Fibroblast of lung (primary cell): ENCODE measurements around the gene RARS1. TPM values are rescaled to one million over a fixed set of nuclear protein-coding genes. Genes with fewer than 3 reads are reported as not detected.

Source experiments
- DNase-seq, 2 donors: peaks; one replicate each; pipeline versions ENCODE4 v3.0.0 to v3.0.0-alpha.2; 2010; ENCODE audit warnings: low read depth in 2 of 2
- H2AFZ ChIP-seq: 2 replicates; pipeline ENCODE4 v1.5.1; 2012; ENCODE audit warnings: low read length, control low read depth, inconsistent platforms
- H3K27ac ChIP-seq: 2 replicates; pipeline ENCODE4 v1.5.1; 2011; ENCODE audit warnings: low read length, control low read depth; ENCODE audit not compliant: insufficient read depth
- H3K27me3 ChIP-seq: 2 replicates; pipeline ENCODE4 v1.5.1; 2011; ENCODE audit warnings: mild to moderate bottlenecking, low read length; ENCODE audit not compliant: control insufficient read depth, insufficient read depth
- H3K36me3 ChIP-seq: 2 replicates; pipeline ENCODE4 v1.5.1; 2011; ENCODE audit warnings: low read length; ENCODE audit not compliant: control insufficient read depth, insufficient read depth
- H3K4me1 ChIP-seq: 2 replicates; pipeline ENCODE4 v1.5.1; 2011; ENCODE audit warnings: low read length; ENCODE audit not compliant: control insufficient read depth, insufficient read depth; ENCODE audit errors: extremely low read depth
- H3K4me2 ChIP-seq: 2 replicates; pipeline ENCODE4 v1.5.1; 2011; ENCODE audit warnings: low read length, control low read depth; ENCODE audit not compliant: insufficient read depth; ENCODE audit errors: extremely low read depth
- H3K4me3 ChIP-seq, 4 experiments: fragments of 200-600 bp in 1 of 4; sonication (generic) in 1 of 4; replicated peaks in 1 of 4; 2 replicates each; pipeline ENCODE4 v1.5.1; 2011 to 2016; ENCODE audit warnings: low read length in 4 of 4, low read depth in 3 of 4, mild to moderate bottlenecking in 3 of 4, control low read depth in 2 of 4, inconsistent platforms in 1 of 4, mixed read lengths in 1 of 4; ENCODE audit not compliant: insufficient read depth in 1 of 4; ENCODE audit errors: control extremely low read depth in 1 of 4
- H3K79me2 ChIP-seq: 2 replicates; pipeline ENCODE4 v1.5.1; 2012; ENCODE audit warnings: mild to moderate bottlenecking, low read length, inconsistent platforms; ENCODE audit not compliant: control insufficient read depth, insufficient read depth
- H3K9ac ChIP-seq: 2 replicates; pipeline ENCODE4 v1.5.1; 2011; ENCODE audit warnings: mild to moderate bottlenecking, low read length, control low read depth; ENCODE audit not compliant: insufficient read depth
- H3K9me3 ChIP-seq: 2 replicates; pipeline ENCODE4 v1.5.1; 2012; ENCODE audit warnings: low read depth, low read length; ENCODE audit not compliant: control insufficient read depth, insufficient read depth
- H4K20me1 ChIP-seq: 2 replicates; pipeline ENCODE4 v1.5.1; 2011; ENCODE audit warnings: low read length; ENCODE audit not compliant: control insufficient read depth, insufficient read depth; ENCODE audit errors: extremely low read depth
- EZH2 ChIP-seq: IDR thresholded peaks from 2 replicates; pipeline ENCODE4 v1.5.1; 2012; ENCODE audit warnings: low read length, control low read depth, mild to moderate bottlenecking; ENCODE audit errors: missing control alignments
- polyA plus RNA-seq, 2 donors: library from polyadenylated mRNA; depleted of rRNA in 1 of 2; stranded (reverse) in 1 of 2; unstranded in 1 of 2; fragments of >200 nt; gene quantifications; 2 replicates each; pipeline ENCODE4 v1.2.1, GENCODE V29; 2011 to 2012; ENCODE audit warnings: missing spikeins in 1 of 2
- total RNA-seq: library from RNA; depleted of rRNA; stranded (reverse); fragments of >200 nt; gene quantifications from 2 replicates; pipeline ENCODE4 v1.2.1, GENCODE V29; 2014
- TF ChIP-seq, protein P1 (sequence below), 2 donors: IDR thresholded peaks in 1 of 2; conservative IDR thresholded peaks in 1 of 2; 1 replicate in 1 of 2; 2 replicates in 1 of 2; pipeline ENCODE4 v1.5.1; 2011 to 2012; ENCODE audit warnings: low read length in 2 of 2, control low read depth in 1 of 2, inconsistent platforms in 1 of 2, low read depth in 1 of 2, mild to moderate bottlenecking in 1 of 2

The RARS1 gene
- total and polyA plus RNA-seq, 2 donors (not counting 1 experiment from before 2014, with no cell fraction given): 111 to 135 TPM

DNA sequence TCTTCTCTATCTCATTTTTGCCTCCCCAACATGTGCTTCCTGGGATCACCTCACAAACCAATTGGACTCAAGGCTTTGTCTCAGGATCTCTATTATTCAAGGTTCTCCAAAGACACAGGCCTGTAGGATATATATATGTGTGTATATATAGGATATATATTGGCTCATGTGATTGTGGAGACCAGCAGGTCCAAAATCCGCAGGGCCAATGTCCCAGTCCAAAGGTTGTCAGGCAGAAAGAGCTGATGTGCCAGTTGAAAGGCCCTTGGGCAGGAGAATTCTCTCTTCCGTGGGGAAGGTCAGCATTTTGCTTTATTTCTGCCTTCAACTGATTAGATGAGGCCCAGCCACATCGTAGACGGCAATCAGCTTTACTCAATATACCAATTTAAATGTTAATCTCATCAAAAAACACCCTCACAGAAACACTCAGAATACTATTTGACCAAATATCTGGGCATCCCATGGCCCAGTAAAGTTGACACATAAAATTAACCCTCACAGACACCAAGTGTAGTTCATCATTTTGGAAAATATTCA is 41.6 kb downstream of the RARS1 start:
- DNase-seq: no peak
- H3K9me3 ChIP-seq: no peaks in the 10 kb centered on the region
- H3K4me3 ChIP-seq: no peak overlapping the region
- no peaks in the 10 kb centered on the region for H3K79me2 ChIP-seq
- no peak overlapping the region for H3K9ac ChIP-seq
- TF ChIP-seq, protein P1, sequence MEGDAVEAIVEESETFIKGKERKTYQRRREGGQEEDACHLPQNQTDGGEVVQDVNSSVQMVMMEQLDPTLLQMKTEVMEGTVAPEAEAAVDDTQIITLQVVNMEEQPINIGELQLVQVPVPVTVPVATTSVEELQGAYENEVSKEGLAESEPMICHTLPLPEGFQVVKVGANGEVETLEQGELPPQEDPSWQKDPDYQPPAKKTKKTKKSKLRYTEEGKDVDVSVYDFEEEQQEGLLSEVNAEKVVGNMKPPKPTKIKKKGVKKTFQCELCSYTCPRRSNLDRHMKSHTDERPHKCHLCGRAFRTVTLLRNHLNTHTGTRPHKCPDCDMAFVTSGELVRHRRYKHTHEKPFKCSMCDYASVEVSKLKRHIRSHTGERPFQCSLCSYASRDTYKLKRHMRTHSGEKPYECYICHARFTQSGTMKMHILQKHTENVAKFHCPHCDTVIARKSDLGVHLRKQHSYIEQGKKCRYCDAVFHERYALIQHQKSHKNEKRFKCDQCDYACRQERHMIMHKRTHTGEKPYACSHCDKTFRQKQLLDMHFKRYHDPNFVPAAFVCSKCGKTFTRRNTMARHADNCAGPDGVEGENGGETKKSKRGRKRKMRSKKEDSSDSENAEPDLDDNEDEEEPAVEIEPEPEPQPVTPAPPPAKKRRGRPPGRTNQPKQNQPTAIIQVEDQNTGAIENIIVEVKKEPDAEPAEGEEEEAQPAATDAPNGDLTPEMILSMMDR (conservative IDR thresholded peaks at IDR 0.05 in 1 of 2, IDR thresholded peaks at IDR 0.05 in 1 of 2; ENCODE audit: low read depth in 1 of 2, low read length in 2 of 2): no peak
- TF ChIP-seq EZH2: no peak
- no peak overlapping the region for H3K4me2 ChIP-seq
- H3K27me3 ChIP-seq: peaks cover 20% of the 10 kb centered on the region
- H2AFZ ChIP-seq: no peak overlapping the region
- no peaks in the 10 kb centered on the region for H3K4me1 ChIP-seq
- H3K36me3 ChIP-seq: no peaks in the 10 kb centered on the region
- H4K20me1 ChIP-seq: no peaks in the 10 kb centered on the region
- H3K27ac ChIP-seq: no peak overlapping the region

DNA sequence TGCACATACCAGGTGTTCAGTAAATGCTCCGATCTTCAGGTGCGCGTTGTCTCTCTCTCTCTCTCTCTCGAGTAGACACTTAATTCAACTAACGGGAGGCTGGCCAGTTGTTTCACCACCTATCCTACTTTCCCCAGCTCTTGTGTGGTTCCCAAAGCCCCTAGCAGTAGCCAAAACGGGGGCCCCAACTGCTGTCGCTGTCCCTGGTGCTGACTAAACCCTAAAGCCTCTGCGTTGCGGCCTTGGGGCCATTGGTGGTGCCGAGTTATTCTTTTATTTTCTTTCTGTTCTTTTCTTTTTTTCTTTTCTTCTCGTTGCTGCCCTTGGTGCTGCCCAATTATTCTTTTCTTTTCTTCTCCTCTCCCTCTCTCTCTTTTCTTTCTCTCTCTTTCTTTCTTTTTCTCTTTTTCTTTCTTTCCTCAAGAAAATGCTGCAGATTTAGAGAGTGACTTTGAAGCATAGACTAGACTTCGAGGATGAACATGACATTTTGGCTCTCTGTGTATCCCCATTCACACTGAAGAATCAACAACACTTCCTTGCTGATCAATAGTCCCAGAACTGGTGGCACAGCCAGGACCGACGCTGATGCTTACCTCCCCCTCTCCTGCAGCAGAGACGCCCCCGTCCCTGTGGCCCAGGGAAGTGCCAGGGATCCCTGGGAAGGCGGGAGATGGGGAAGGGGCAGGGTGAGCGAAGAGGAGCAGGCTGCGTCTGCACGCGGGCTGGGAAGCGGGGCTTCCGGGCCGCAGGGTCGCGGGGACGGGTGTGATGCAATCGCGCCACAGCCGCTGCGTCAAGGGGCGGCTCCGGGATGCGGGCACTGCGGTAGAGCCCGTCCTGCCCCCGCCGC is 42.5 kb downstream of the RARS1 start, which contains the start of gene FBLL1:
Gene FBLL1, plus strand, starts transcription at position 785 of the 853 bp plus-strand sequence. CDS start 200 bp downstream, outside the sequence.
- no peaks in the 10 kb centered on the region for H3K4me1 ChIP-seq
- peaks cover 20% of the 10 kb centered on the region for H3K27me3 ChIP-seq
- H3K79me2 ChIP-seq: no peaks in the 10 kb centered on the region
- no peaks in the 10 kb centered on the region for H4K20me1 ChIP-seq
- H3K36me3 ChIP-seq: no peaks in the 10 kb centered on the region
- peak; percentile 22 to 43 for DNase-seq
- H3K27ac ChIP-seq: no peak within 1 kb of the TSS
- peak; percentile 85 for TF ChIP-seq EZH2
- TF ChIP-seq, protein P1 (conservative IDR thresholded peaks at IDR 0.05 in 1 of 2, IDR thresholded peaks at IDR 0.05 in 1 of 2; ENCODE audit: low read depth in 1 of 2, low read length in 2 of 2): no peak
- no peaks in the 10 kb centered on the region for H3K9me3 ChIP-seq
- no peak within 1 kb of the TSS for H3K4me2 ChIP-seq
- H3K4me3 ChIP-seq: peak within 1 kb of the TSS in 2 of 4 experiments; percentile 17 to 49
- H2AFZ ChIP-seq: no peak within 1 kb of the TSS
- no peak within 1 kb of the TSS for H3K9ac ChIP-seq
